K562 (cell line): ENCODE data around the gene OSBPL3.

Experiments
- CBX3 ChIP-seq, 2 experiments: IDR thresholded peaks; 1 replicate in 1 of 2; 2 replicates in 1 of 2; pipeline ENCODE4 v1.6.1; 2012; ENCODE audit warnings: inconsistent platforms in 2 of 2, low read length in 2 of 2, borderline replicate concordance in 1 of 2, control low read depth in 1 of 2
- EZH2 ChIP-seq: IDR thresholded peaks from 2 replicates; pipeline ENCODE4 v1.6.1; 2012; ENCODE audit warnings: low read depth, mild to moderate bottlenecking, inconsistent platforms, low read length, borderline replicate concordance
- FOSL1 ChIP-seq: fragments of 200-800 bp; sonication (Bioruptor generic); conservative IDR thresholded peaks from 2 replicates; pipeline ENCODE4 v1.6.1; 2016; ENCODE audit warnings: missing genetic modification characterization, missing compliant biosample characterization
- POLR2AphosphoS5 ChIP-seq: IDR thresholded peaks from 2 replicates; pipeline ENCODE4 v1.6.1; 2011; ENCODE audit warnings: mild to moderate bottlenecking, low read depth, low read length, moderate library complexity; ENCODE audit not compliant: control insufficient read depth, insufficient read depth
- ZNF384 ChIP-seq: IDR thresholded peaks from 2 replicates; pipeline ENCODE4 v1.6.1; 2012; ENCODE audit warnings: low read depth, low read length, improper control_type of control experiment
- ZNF41 ChIP-seq: fragments of 250-450 bp; sonication (Bioruptor Pico); conservative IDR thresholded peaks from 2 replicates; pipeline ENCODE4 v1.4.0; 2020; ENCODE audit warnings: mild to moderate bottlenecking
- ZSCAN29 ChIP-seq: fragments of 450-650 bp; IDR thresholded peaks from 2 replicates; pipeline ENCODE4 v1.6.1; 2017
- TF ChIP-seq, protein P1 (sequence below), 3 experiments: IDR thresholded peaks in 2 of 3; conservative IDR thresholded peaks in 1 of 3; 2 replicates each; pipeline ENCODE4 v1.5.1; 2011 to 2012; ENCODE audit warnings: low read length in 3 of 3, mild to moderate bottlenecking in 3 of 3, control low read depth in 2 of 3, improper control_type of control experiment in 1 of 3, inconsistent platforms in 1 of 3, low read depth in 1 of 3, mixed read lengths in 1 of 3, moderate library complexity in 1 of 3; ENCODE audit not compliant: insufficient read depth in 2 of 3
- TF ChIP-seq, protein P2 (sequence below): fragments of 250-450 bp; sonication (Bioruptor Pico); IDR thresholded peaks from 2 replicates; pipeline ENCODE4 v1.8.0; 2022; ENCODE audit warnings: moderate library complexity, mild to moderate bottlenecking, inconsistent platforms

DNA sequence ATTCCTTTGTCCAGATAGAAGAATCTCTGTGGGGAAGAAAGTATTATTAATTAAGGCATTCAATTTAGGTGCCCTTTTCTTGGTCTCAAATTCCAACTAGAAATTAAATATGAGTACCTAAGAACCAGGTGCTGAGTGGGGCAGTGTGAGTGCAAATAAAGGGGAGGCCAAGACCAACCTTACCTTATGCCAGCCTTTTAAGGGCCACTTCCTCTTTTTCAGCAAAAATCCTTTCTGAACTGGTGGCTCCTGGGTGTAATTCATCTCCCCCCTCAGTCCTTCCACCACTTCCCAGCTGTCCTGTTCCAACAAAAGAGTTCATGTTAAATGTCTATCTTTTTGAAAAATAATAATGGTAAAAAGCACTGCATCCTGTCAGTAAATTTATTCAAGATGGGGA is 108.2 kb downstream of the OSBPL3 start:
- no peak for TF ChIP-seq FOSL1 (tag)
- TF ChIP-seq EZH2 = no peak
- TF ChIP-seq ZNF41 (CRISPR knock-in tag) = no peak
- no peak for TF ChIP-seq ZSCAN29
- no peak for TF ChIP-seq CBX3 (IDR thresholded peaks at IDR 0.05; ENCODE audit: borderline replicate concordance in 1 of 2, low read length in 2 of 2)
- TF ChIP-seq POLR2AphosphoS5 = no peak
- TF ChIP-seq, protein P1, sequence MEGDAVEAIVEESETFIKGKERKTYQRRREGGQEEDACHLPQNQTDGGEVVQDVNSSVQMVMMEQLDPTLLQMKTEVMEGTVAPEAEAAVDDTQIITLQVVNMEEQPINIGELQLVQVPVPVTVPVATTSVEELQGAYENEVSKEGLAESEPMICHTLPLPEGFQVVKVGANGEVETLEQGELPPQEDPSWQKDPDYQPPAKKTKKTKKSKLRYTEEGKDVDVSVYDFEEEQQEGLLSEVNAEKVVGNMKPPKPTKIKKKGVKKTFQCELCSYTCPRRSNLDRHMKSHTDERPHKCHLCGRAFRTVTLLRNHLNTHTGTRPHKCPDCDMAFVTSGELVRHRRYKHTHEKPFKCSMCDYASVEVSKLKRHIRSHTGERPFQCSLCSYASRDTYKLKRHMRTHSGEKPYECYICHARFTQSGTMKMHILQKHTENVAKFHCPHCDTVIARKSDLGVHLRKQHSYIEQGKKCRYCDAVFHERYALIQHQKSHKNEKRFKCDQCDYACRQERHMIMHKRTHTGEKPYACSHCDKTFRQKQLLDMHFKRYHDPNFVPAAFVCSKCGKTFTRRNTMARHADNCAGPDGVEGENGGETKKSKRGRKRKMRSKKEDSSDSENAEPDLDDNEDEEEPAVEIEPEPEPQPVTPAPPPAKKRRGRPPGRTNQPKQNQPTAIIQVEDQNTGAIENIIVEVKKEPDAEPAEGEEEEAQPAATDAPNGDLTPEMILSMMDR (IDR thresholded peaks at IDR 0.05 in 2 of 3, conservative IDR thresholded peaks at IDR 0.05 in 1 of 3; ENCODE audit: insufficient read depth in 2 of 3, low read depth in 1 of 3, low read length in 3 of 3) = no peak
- no peak for TF ChIP-seq ZNF384
- TF ChIP-seq, protein P2, sequence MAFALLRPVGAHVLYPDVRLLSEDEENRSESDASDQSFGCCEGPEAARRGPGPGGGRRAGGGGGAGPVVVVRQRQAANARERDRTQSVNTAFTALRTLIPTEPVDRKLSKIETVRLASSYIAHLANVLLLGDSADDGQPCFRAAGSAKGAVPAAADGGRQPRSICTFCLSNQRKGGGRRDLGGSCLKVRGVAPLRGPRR (CRISPR knock-in tag) = no peak
